OCI-M2 (cell line): ENCODE data around the gene TBX5.

ENCODE experiments used
- DNase-seq: peaks from one replicate; lab custom pipeline; 2025; ENCODE audit not compliant: unreplicated experiment; lab: John Stamatoyannopoulos, UW

TBX5 gene

DNA sequence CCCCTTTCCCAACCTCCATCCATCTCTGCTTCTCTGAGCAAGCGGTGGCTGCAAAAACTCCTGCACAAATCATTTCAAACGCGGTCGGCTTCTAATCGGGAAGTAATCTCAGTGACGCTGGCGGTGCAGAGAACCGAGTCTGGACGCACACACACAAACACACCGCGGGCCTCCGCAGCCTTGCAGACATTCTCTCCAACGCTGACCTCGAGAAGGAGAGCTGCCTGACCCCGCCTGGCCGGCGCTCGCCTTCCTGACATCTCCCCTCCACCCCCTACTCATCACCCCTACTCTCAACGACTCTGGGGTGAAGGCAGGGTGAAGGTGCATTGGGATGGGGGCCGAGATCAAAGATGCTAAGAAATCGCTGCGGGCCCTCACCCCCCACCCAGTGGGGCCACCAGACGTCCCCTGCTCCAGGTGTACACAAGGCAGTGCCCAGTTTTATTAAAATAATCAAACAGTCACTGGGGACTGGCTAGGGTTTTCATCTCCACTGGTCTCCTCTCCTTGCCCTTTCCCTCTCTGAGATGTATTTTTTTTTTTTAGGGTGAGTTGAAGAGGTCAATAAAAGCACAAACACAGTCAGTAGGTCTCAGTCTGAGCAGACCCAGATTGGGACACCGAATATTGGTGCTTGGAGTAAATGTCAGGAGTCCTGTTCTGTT, 506 bp upstream of the TBX5 start:
- DNase-seq, result no peak

DNA sequence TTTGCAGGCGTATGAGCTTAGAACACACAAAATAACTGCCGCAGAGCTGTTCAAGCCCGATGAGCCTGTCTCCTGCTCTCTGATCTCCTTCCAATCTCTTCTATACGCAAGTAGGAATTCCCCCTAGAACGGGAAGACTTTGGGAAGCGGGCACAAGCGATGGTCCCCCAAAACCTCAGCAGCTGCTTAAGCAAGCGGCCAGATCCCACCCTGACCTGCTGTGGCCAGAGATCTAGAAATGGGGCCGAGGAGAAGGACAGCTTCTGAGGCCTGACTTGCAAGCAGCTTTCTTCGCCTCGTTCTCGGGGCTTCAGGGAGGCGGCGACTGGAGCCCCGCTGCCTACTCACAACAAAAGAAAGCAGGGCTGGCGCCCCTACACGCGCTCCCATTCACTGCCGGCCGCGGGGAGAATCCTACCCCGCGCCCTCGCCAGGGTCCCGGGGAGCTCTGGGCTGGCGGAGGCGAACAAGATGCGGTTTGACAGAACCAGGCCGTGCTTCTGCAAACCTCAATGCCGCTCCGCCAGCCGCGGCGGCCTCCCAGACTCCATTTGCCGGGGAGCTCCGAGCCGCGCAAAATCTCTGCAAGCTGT, 922 bp downstream of the TBX5 start:
- DNase-seq, result no peak

DNA sequence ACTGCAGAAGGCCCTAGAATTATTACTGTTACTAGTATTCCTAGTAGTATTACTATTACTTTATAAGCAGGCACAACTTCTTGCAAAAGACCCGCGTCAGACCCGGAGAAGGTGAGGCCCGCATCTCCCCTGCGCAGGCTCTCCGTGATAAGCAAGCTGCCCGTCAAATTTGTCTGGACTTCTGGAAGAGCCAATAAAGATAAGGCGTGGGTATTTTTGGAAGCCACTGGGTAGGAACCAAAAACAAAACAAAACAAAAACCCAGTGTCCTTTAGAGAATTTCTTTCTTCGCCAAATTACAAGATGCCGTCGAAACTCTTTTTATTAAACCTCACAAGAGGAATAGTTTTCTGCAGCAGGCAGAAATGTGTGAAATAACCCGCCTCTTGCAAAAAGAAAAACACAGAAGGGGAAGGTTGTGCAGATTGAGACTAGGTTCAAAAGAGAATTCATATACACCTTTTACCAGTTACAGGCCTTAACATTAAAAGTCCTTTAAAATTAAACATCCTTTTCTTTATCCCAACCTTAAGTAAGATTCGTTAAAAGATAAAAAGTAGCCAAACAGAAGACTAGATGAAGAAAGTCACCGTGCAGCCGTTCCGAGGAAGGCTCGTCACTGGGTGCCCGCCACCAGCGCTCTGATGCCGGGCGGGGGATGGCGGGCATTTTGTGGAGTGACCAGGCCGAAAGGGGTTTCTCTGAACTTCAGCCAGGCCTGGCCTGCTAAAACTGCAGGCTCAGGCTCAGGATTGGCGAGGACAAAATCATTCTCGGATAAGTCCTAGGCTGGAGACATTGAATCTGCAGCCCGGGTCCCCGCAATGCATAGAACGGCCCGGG, 1.6 kb downstream of the TBX5 start:
- DNase-seq, result no peak

DNA sequence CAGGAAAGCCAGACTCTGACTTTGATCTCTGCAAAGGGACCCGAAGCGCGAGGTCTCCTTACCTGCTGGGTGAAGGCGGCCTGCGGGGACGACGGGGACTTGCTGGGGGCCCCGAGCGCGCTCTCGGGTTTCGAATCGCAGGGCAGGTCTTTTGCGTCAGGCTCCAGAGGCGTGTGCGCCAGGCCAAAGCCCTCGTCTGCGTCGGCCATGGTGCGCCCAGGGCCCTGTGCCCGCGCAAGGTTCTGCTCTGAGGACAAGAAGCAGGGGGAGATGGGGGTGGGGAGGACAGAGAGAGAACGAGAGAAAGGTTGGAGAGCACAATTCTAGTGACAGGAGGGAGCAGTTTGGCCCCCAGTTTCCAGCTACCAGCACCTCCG, 2.3 kb downstream of the TBX5 start:
- DNase-seq, result no peak

DNA sequence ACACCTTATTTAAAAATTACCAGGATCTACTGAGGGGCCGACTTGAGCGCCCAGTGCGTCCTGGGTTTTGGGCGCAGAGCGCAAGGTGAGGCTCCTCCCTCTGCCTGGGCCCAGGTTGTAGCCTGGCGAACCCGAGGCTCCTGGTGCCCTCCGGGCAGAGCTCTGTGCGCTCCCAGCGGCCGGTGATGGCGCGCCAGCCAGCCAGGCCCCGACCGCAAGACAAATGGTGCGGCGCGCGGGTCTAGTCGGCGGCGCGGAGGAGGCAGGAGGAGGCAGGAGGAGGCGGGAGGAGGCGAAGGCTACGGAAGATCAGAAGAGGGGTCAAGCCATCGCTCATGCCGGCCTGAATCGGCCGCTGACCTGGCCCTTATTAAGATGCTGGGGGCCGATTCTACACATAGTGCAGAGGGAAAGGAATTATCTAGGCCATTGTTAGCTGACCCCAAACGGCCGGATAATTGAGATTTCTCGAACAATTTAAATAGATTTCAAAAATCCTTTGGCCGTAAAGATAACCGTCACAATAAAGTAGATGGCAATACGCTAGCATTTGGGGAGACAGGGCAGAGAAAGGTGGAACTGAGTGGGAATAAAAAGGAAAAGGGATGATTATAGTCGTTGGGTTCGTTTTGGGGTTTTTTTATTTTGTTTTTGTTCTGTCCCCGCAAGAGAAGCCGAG, 2.8 kb downstream of the TBX5 start:
- DNase-seq, result no peak

DNA sequence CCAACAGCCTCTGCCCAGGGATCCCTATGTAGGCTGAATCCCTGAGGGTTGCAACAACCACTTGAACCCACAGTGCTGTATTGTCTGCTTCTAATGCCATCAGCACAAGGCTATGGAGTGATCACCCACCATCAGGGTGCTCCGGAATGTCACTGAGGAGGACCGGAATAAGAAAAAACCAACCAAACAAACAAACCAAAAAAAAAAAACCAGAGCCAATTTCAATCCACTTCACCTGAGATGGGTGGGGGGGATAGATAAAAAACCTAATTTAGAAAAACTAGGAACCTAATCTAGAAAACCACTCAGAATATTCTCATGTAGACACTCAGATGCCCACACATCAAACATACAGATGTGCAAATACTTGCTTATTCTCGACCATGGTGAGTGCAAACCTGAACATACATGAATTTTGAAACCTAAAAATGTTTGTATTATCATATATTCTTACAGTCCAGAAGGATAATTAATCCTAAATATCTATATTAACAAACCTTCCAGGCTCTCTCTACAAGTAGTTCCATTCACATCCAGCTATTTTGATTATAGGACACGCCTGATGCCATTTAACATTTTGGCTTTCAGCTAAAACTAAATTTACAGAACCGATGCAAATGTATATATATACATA, 3.7 kb downstream of the TBX5 start:
- no peak for DNase-seq

DNA sequence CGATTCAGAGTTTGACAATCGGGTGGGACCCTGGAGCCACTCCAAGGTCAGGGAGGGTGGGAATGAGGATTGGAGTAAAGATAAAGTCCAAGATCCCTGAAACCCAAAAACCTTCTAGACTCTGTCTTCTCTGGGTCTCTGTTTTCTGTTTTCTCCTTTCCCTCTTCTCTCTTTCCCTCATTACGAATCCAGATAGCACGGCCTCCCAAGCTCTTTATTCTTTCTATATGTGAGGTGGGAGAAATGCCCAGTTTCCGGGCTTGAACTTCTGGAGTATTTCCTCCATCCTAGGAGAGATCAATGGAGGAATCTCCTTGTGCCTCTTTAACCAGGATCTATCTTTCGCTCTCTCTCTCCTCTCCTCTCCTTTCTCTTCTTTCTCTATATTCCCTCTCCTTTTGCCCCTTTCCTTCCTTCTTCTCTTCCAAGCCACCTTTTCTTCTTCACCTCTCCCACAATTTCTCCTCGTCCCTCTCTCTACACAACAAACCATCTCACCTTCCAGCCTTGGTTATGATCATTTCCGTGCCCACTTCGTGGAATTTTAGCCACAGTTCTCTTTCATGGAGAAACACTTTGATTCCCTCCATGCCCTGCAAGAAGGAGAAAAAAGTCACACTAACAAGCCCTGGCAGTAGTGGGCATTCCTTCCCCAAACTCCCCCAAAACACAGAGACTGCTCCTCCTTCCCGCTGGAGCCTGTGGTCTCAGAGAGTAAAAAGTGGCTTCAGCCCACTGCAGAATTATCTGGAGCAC, 4.4 kb downstream of the TBX5 start:
- DNase-seq, result no peak

DNA sequence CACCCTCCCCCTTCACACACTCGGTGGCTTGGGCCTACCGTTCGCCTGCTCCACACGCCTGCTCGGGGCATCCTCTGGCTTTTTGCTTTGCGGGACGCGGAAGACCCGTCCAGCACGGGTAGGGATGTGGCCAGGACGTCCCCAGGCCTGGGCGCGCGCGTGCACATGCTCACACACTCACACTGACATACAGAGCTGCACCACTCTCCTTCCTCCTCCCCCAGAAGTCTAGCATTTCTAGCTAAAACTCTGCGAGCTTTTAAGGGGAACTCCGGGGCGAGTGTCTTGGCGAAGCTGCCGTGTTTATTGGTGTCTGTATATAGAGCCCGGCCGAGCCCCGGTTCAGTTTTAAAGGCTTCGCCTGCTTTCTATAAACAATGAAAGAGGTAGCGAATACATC, 5.0 kb downstream of the TBX5 start:
- DNase-seq, result no peak

DNA sequence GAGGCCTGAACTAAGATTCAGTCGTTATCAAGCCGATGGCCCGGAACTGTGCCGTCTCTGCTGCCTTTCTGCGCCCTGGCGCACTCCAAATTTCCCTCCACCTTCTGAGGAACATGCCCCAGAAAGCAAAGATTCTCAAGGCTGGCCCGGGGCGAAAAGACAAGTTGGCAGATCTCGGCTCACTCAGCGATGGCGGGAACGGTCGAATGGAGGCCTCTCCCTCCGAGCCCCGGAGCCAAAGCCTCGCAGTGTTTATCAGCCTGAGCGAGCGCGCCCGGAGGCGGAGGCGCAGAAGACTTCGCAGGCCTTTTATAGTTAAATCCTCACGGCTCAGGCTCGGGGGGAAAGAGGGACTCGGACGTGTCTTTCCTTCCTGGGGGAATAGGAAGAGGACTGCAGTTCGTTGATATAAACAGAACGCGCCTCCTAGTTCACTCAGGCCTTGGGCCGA, 5.6 kb downstream of the TBX5 start:
- no peak for DNase-seq

DNA sequence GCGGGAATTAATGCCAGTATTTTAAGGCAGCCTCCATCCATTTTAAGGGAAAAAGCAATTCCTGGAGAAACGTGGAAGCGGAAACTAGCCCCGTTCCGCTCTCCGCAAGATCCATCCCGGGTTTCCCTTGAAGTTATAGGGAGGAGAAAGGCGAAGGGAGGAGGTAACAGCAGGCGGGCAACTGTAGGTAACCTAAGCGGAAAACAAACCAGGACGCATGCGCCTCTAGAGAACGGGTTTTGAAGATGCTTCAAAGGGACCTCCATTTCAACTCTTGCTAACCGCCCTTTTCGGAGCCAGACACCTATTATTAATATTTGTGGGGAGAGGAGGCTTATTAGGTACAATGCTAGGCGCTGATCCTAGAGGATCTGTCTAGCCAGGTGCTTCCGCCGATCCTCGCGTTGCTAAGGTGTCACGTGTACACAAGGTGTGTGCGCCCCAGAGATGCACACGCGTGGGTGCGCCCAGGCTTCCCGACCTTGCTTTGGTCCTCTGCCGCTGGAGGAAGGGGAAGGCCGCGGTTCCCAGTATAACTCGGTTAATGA, 6.2 kb downstream of the TBX5 start:
- DNase-seq, result no peak

DNA sequence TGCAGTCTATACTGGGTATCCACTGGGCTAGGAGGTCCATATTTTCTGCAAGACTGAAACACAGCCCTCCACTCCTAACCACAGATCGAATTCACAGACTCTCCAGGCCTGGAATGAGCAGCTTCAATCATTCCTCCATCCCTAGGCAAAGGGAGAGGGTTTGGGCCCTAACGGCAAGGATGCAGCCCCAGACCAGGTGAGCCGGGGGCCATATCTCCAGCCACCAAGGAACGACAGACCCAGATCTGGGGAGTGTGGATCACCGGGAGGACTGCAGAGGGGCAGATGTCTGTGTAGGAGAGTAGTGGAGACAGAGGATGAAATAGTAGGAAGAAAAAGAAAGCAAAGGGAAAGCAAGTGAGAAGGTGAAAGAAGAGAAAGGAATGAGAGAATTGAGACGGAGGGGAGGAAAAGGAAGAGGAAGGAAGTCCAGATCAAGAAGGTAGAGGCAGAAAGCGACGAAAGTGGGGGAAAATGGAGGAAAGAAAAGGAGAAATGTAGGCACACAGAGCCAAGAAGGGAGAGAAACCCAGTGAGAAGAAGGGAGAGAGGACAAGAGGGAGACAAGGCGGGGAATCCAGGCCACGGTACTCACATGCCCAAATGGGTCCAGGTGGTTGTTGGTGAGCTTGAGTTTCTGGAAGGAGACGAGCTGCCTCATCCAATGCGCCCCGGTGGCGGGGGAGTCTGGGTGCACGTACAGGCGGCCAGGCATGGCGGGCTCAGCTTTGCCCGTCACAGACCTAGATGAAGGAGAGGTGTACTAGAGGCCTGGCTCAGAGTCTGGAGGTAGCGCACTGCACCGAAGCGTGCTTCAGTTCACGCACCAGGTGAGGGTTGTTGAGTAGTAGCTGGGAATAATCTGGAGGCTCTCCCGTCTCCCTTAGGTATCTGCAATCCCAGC, 7.7 kb downstream of the TBX5 start:
- DNase-seq, result no peak

DNA sequence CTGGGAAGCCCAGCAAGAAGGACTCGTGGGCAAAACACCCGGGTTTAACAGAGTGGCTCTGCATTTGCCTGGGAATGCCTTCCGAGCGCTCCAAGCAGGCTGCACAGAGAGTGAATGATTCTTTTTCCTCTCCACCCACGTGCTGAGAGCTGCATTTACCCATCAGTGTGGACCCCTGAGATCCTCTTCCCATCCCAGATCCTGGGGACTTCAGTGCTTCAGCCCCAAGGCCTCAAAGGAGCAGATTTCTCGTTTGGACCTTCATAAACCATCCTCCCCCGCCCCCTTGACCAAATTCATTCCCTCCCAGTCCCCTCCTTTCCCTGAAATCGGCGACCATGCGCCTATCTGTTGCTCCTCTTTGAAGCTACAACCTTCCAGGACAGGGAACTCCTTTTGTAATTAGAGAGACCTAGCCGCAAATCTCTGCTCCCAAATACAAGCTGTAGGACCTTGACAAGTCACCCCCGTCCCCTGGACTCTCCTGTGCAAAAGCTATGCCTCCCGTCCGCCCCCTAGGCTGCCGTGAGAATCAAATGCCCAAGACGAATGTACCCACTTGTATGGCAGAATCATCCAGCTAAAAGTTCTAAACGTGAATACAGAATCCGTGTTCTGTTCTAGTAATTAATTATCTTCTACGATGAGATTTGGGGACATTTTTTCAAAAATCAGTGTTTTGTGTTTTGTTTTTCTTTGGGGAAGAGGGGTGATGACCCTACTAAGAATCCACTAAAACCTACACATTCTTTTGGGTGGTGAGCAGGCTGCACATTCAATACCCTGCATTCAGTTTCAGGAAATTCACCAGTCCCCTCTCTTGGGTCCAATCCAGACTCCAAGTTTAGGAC, 8.8 kb downstream of the TBX5 start:
- DNase-seq, result no peak

DNA sequence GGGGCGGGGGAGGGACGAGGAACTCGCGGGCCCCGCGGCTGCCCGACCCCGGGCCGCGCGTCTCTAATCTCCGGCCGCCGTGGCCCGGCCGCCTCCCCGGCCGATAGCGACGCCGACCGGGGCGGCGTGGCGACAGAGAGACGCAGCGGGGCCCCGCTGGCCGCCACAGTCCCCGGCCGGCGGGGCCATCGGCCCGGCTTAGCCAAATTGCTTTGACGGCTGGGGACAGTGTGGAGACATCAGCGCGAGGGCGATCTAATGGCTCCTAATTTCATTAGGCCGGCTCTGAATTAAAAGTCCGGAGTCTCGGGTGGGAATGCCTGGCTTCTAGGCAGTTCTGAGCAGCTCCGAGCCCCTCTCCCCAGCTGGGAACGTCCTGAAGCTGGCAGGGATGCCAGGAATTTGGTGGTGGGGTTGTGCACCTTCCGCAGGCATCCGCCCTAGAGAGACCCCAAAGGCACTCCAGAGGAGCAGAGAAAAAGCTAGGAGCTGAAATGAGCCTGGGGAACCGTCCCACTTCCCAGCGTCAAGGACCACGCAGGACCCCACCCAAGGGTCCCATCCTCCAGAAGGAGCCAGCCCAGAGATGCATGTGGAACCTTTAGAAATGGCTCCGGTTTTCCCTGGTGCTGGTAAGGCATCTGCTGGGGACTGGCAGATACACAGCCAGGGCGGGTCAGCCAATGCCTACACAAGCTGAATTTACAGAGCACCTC, 9.6 kb downstream of the TBX5 start:
- DNase-seq, result no peak

DNA sequence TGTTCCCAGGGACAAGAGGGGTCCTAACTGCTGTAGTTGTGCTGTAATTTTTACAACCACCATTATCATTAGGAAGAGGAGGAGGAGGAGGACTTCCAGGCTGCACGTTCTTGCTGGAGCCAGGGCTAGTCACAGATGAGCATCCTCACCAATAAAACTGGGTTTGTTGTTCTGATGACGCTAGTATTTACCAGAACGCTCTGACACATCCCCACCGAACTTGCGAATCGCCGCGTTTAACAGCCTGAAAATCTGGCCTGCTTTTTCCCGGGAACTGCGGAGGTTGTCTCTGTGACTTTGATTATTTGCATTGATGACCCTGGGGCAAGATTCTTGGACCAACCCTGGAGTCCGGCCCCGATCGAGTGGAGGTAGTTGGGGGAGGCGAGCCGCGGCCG, 10.2 kb downstream of the TBX5 start:
- no peak for DNase-seq

DNA sequence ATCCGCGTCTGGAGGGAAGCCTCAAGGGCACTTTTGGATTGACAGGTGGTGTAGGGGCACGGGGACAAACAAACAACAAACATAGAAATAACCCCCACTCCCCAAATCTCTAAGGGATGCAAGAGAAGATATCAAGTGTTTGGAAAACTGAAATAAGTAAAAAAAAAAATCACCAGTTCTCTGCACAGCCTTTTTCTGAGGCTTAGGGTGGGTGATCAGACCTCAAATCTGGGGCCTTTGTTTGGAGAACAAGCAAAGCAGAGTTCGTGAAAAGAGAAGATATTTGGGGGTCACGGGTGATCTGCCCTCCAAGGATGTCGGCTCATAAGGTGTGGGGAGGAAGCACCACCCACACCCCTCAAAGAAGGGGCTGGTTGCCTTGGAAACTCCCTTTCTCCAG, 10.7 kb downstream of the TBX5 start:
- no peak for DNase-seq

DNA sequence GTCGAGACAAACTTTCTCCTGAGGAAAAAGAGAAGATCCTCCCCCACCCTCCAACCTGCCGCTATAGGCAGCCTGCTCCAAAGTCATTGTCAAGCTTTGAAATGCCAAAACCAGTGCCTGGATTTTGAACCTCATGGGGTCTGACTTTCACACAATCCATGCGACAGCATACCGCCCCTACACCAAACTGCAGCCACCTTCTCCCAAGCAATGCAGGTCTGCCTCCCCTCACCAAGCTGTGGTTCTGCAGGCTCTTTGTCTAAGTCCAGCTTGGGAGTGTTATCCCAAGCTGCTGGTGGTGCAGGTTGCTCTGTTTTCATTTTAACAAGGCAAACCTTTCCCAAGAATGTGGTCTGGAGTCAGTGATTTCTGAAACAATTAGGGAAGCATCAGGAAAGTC, 12.4 kb downstream of the TBX5 start:
- DNase-seq, result no peak

DNA sequence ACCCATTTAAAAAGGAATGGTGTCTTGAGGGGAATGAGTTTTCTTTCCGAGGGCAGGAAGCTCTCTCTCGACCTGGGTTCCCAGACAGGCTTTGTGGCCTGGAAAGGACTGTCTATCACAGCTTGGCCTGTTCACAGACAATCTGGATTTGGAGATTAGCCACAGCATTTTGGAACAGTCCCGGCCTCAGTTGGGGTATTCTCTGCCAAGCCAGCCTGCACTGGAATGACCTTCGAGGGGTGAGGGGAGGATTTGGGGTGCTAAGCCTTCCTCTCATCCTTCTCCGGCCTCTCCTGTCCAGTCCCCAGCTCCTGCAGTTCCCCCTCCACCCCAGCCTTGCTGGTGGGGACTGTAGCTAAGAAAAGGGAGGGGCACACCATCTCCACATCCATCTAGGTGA, 13.0 kb downstream of the TBX5 start:
- no peak for DNase-seq

DNA sequence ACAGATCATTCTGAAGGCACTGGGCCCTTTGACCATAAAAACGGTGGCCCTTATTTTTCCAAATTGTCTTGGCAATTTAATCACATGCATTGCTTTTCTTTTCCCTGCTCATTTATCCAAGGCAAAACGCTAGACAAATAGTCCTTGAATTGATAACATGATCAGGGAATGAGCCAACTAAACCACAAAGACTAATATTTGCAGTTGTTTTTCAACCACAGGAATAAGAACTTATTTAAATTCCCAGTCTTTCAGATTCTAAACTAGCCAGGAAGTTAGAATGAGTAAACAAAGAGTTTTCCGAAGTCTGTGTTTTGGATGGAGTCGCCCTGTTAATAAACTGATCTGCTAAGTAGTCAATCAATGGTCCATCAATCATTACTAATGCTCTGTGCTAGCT, 14.9 kb downstream of the TBX5 start:
- DNase-seq, result no peak
